Activated T-helper 17 cell treated with anti-CD3 and anti-CD28 coated beads, Interleukin-2, amount 50 U/mL, for 72 hours (primary cell): Measurements from ENCODE around the gene PARP3. TPM values are rescaled to one million over a fixed set of nuclear protein-coding genes. Genes with fewer than 3 reads are reported as not detected.
A peak's percentile ranks its signal among the peaks of the same experiment; 100 is the strongest.

Experiments
- ATAC-seq: fragments of 150-1000 bp; cut with Tn5 transposase; replicated peaks from 2 replicates; pipeline ENCODE4 v1.10.0; 2021; ENCODE audit warnings: mild to moderate bottlenecking, moderate library complexity
- H3K27ac Mint-ChIP-seq: one replicate; pipeline ENCODE4 v1.8.0; 2022; ENCODE audit warnings: mixed read lengths
- H3K27me3 Mint-ChIP-seq: one replicate; pipeline ENCODE4 v1.8.0; 2022; ENCODE audit warnings: mixed read lengths
- H3K36me3 Mint-ChIP-seq: one replicate; pipeline ENCODE4 v1.8.0; 2022; ENCODE audit warnings: low read depth, mild to moderate bottlenecking, mixed read lengths
- H3K4me1 Mint-ChIP-seq: one replicate; pipeline ENCODE4 v1.8.0; 2022; ENCODE audit warnings: mixed read lengths
- H3K4me3 Mint-ChIP-seq: one replicate; pipeline ENCODE4 v1.8.0; 2022; ENCODE audit warnings: mild to moderate bottlenecking, mixed read lengths
- H3K9me3 Mint-ChIP-seq: one replicate; pipeline ENCODE4 v1.8.0; 2022; ENCODE audit warnings: mixed read lengths
- total RNA-seq, 2 donors: library from RNA; stranded (reverse); gene quantifications; one replicate each; pipeline ENCODE4 v1.2.3, GENCODE V29; 2022

Gene PARP3
- total RNA-seq, 2 donors from 2014 or later: 10.4 to 13.4 TPM

GRCh38 chr3:51940648-51941462 lies 1.3 kb upstream of the PARP3 start:
- H3K4me3 Mint-ChIP-seq: peak overlapping the region; percentile 81
- peak overlapping the region; percentile 85 for H3K27ac Mint-ChIP-seq
- H3K36me3 Mint-ChIP-seq: peaks cover 50% of the 10 kb centered on the region
- ATAC-seq: no peak
- H3K27me3 Mint-ChIP-seq: no peaks in the 10 kb centered on the region
- peaks cover 16% of the 10 kb centered on the region for H3K4me1 Mint-ChIP-seq
- H3K9me3 Mint-ChIP-seq: no peaks in the 10 kb centered on the region

GRCh38 chr3:51941463-51941797 lies 733 bp upstream of the PARP3 start:
- no peaks in the 10 kb centered on the region for H3K9me3 Mint-ChIP-seq
- ATAC-seq: no peak
- no peaks in the 10 kb centered on the region for H3K27me3 Mint-ChIP-seq
- peak overlapping the region; percentile 81 for H3K4me3 Mint-ChIP-seq
- H3K36me3 Mint-ChIP-seq: peaks cover 44% of the 10 kb centered on the region
- peak overlapping the region; percentile 85 for H3K27ac Mint-ChIP-seq
- H3K4me1 Mint-ChIP-seq: peaks cover 16% of the 10 kb centered on the region

DNA sequence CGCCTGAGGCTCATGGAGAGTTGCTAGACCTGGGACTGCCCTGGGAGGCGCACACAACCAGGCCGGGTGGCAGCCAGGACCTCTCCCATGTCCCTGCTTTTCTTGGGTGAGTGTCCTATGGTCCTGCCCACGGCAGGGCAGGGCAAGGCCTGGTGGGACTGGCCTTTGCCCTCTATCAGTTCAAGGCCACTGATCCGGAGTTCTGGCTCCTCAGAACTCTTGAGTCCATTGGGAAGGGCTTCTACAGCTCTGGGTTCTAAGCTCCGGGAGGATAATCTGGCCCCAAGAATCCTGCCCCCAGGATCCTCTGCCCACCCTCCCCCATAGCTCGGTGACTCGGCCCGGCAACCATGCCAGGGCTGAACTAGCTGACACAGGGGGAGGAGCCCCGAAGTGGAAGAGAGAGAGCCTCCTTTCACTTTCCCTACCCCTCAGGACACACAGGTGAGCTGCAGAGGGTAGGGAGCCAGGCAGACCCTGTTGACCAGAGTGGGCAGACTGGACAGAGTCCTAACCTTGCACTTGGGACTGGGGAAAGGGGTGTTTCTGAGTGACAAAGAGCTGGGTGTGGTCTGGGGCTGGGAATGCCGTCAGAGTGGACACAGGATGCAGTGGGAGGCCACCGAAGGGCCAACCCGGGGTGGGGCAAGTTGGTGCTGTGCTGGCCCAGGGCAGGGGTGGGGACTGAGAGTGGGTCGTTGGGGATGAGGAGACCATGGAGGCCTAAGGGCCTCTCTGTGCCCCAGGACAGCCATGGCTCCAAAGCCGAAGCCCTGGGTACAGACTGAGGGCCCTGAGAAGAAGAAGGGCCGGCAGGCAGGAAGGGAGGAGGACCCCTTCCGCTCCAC lies 664 bp downstream of the PARP3 start:
- Mint-ChIP-seq H3K4me1 (peaks cover 16% of the 10 kb centered on the region), H3K36me3 (peaks cover 30% of the 10 kb centered on the region), H3K9me3 (no peaks in the 10 kb centered on the region), H3K27ac (peak overlapping the region; percentile 85), H3K4me3 (peak overlapping the region; percentile 81), H3K27me3 (no peaks in the 10 kb centered on the region)
- ATAC-seq: peak; percentile 15

DNA sequence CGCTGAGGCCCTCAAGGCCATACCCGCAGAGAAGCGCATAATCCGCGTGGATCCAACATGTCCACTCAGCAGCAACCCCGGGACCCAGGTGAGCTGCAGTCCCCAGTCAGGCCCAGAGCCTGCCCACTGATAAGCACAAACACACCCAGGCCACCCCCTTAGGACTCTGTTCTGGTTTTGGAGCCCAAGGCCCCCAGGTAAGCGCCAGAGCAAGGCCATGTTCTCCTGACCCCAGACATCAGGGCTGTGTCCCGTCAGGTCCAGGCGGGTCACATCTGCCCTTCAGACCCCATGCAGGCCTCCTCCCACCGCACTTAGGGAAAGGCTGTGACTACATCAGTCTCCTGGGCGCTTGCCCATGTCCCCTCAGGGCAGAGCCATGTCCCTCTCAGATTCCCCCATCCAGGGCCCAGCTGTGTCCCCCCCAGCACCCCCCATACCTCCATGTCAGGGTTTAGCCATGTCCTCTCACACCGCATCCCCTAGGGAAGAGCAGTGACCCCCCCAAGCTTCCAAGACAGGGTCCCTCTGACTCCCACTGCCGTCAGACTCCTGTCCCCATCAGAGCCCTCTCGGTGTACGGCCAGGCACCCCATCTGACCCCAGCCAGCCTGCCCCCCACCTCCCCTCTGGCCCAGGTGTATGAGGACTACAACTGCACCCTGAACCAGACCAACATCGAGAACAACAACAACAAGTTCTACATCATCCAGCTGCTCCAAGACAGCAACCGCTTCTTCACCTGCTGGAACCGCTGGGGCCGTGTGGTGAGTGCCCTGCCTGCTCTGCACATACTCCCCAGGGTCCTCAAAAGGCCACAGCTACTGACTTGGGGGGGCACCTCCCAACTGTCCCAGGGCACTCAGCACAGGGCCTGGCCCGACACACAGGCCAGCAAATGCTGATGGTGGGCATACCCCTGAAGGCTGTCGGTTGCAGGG lies 1.6 kb downstream of the PARP3 start:
- no peak for ATAC-seq
- Mint-ChIP-seq H3K27ac (peak overlapping the region; percentile 85), H3K9me3 (no peaks in the 10 kb centered on the region), H3K4me1 (peaks cover 16% of the 10 kb centered on the region), H3K27me3 (no peaks in the 10 kb centered on the region), H3K36me3 (peaks cover 22% of the 10 kb centered on the region), H3K4me3 (peak overlapping the region; percentile 81)

GRCh38 chr3:51944451-51945021 lies 2.4 kb downstream of the PARP3 start:
- Mint-ChIP-seq H3K27ac (peak overlapping the region; percentile 85), H3K27me3 (no peaks in the 10 kb centered on the region), H3K9me3 (no peaks in the 10 kb centered on the region), H3K4me3 (no peak overlapping the region), H3K36me3 (peaks cover 15% of the 10 kb centered on the region), H3K4me1 (peaks cover 10% of the 10 kb centered on the region)
- ATAC-seq: no peak

DNA sequence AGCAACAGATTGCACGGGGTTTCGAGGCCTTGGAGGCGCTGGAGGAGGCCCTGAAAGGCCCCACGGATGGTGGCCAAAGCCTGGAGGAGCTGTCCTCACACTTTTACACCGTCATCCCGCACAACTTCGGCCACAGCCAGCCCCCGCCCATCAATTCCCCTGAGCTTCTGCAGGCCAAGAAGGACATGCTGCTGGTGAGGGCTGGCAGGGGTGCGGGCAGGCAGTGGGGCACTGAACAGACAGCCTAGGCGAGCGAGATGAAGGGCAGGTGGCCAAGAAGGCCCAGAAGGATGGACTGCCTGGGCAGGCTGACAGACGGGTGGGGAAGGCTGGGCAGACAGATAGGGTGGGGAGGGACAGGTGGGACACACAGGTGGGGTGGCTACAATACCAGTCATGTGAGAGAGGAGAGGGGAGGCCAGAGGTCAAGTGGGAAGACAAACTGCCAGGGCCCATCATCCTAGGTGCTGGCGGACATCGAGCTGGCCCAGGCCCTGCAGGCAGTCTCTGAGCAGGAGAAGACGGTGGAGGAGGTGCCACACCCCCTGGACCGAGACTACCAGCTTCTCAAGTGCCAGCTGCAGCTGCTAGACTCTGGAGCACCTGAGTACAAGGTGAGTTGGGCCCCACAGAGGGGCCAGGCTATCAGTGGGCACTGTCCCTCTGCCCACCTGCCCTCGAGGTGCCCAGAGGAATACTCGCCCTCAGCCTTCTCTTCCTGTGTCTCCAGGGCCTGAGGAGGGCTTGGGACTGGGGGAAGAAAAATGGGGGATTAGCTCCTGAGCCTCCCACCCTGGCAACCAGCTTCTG lies 3.1 kb downstream of the PARP3 start:
- Mint-ChIP-seq H3K27ac (peak overlapping the region; percentile 61), H3K36me3 (peaks cover 8% of the 10 kb centered on the region), H3K9me3 (no peaks in the 10 kb centered on the region), H3K27me3 (no peaks in the 10 kb centered on the region), H3K4me3 (no peak overlapping the region), H3K4me1 (peaks cover 8% of the 10 kb centered on the region)
- ATAC-seq: no peak

GRCh38 chr3:51945926-51946705 lies 4.0 kb downstream of the PARP3 start:
- ATAC-seq: no peak
- no peaks in the 10 kb centered on the region for H3K4me1 Mint-ChIP-seq
- no peaks in the 10 kb centered on the region for H3K36me3 Mint-ChIP-seq
- H3K27me3 Mint-ChIP-seq: no peaks in the 10 kb centered on the region
- no peak overlapping the region for H3K4me3 Mint-ChIP-seq
- peak overlapping the region; percentile 61 for H3K27ac Mint-ChIP-seq
- no peaks in the 10 kb centered on the region for H3K9me3 Mint-ChIP-seq

GRCh38 chr3:51946796-51947195 lies 4.6 kb downstream of the PARP3 start:
- no peaks in the 10 kb centered on the region for H3K27me3 Mint-ChIP-seq
- H3K4me3 Mint-ChIP-seq: no peak overlapping the region
- no peak for ATAC-seq
- peak overlapping the region; percentile 61 for H3K27ac Mint-ChIP-seq
- no peaks in the 10 kb centered on the region for H3K9me3 Mint-ChIP-seq
- no peaks in the 10 kb centered on the region for H3K4me1 Mint-ChIP-seq
- no peaks in the 10 kb centered on the region for H3K36me3 Mint-ChIP-seq

GRCh38 chr3:51947215-51947900 lies 5.2 kb downstream of the PARP3 start:
- Mint-ChIP-seq H3K36me3 (no peaks in the 10 kb centered on the region), H3K27ac (peak overlapping the region; percentile 61), H3K4me3 (no peak overlapping the region), H3K27me3 (no peaks in the 10 kb centered on the region), H3K9me3 (no peaks in the 10 kb centered on the region), H3K4me1 (no peaks in the 10 kb centered on the region)
- ATAC-seq: no peak

DNA sequence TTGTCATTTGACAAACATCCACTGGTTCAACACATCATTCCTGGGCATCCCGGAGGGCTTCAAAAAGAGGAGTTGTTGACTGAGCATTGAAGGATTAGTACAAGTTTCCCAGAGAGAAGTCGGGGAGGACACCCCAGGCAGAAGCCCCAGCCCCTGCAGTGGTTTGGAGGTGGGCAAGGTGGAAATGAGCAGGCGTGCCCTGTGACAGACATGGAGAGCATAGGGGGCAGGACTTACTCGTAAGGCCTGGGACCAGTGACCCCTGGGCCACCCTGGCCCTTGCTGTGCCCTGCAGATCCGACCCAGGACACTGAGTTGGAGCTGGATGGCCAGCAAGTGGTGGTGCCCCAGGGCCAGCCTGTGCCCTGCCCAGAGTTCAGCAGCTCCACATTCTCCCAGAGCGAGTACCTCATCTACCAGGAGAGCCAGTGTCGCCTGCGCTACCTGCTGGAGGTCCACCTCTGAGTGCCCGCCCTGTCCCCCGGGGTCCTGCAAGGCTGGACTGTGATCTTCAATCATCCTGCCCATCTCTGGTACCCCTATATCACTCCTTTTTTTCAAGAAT lies 5.9 kb downstream of the PARP3 start:
- Mint-ChIP-seq H3K36me3 (no peaks in the 10 kb centered on the region), H3K27me3 (peaks cover 3% of the 10 kb centered on the region), H3K27ac (no peak overlapping the region), H3K9me3 (no peaks in the 10 kb centered on the region), H3K4me1 (no peaks in the 10 kb centered on the region), H3K4me3 (no peak overlapping the region)
- ATAC-seq: no peak

DNA sequence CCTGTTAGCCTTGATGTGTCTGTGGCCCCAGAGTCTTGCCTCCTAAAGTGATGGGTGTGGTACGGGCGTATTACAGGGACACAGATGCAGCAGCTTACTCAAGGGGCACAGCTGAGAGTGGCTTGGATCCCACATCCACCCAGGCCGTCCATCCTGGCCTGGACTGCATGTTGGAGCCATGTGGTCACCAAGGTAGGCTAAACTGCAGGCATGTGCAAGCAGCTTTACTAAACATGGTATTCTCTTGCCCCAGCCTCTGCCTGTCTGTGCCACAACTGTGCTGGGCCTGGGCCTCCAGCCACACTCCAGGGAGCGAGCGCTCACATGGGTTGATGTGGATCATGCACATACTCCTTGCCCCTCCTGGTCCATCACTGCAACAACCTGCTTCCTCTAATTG lies 7.0 kb downstream of the PARP3 start:
- H3K27ac Mint-ChIP-seq: no peak overlapping the region
- no peaks in the 10 kb centered on the region for H3K36me3 Mint-ChIP-seq
- no peak for ATAC-seq
- no peaks in the 10 kb centered on the region for H3K9me3 Mint-ChIP-seq
- H3K27me3 Mint-ChIP-seq: peaks cover 13% of the 10 kb centered on the region
- no peak overlapping the region for H3K4me3 Mint-ChIP-seq
- H3K4me1 Mint-ChIP-seq: peaks cover 5% of the 10 kb centered on the region

GRCh38 chr3:51950899-51951298 lies 8.7 kb downstream of the PARP3 start:
- peaks cover 5% of the 10 kb centered on the region for H3K4me1 Mint-ChIP-seq
- no peak overlapping the region for H3K27ac Mint-ChIP-seq
- peaks cover 19% of the 10 kb centered on the region for H3K27me3 Mint-ChIP-seq
- no peak for ATAC-seq
- H3K4me3 Mint-ChIP-seq: no peak overlapping the region
- H3K36me3 Mint-ChIP-seq: no peaks in the 10 kb centered on the region
- H3K9me3 Mint-ChIP-seq: no peaks in the 10 kb centered on the region
